Mammary epithelial cell (primary cell): ENCODE data around the gene PRIM1.

ENCODE experiments used
- EZH2 ChIP-seq: IDR thresholded peaks from 2 replicates; pipeline ENCODE4 v1.6.1; 2012; ENCODE audit warnings: low read length, inconsistent platforms, borderline replicate concordance
- TF ChIP-seq, protein P1 (sequence below), 2 donors: IDR thresholded peaks in 1 of 2; conservative IDR thresholded peaks in 1 of 2; 2 replicates each; pipeline ENCODE4 v1.5.1; 2011 to 2012; ENCODE audit warnings: inconsistent platforms in 2 of 2, low read length in 2 of 2, mild to moderate bottlenecking in 2 of 2, control low read depth in 1 of 2, low read depth in 1 of 2; ENCODE audit not compliant: insufficient read depth in 1 of 2; ENCODE audit errors: extremely low read depth in 1 of 2

DNA sequence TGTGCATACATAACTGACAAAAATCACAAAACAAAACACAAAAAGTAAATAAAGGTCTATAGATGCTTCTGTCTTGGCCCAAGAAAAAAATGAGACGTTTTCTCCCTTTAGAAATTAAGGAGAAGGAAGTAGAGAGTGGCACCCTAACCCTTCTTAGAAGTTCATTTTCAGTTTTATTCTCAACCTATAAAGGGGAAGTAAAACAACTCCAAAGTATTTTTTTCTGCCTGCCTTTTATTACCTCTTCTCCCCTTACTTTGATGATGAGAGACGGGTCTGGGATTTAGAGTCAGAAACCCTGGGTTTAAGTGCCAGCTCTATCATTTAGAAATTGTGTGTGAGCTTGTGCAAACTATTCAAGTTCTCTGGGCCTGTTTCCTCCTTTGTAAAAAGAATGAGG, 2.8 kb downstream of the PRIM1 start:
- TF ChIP-seq, protein P1, sequence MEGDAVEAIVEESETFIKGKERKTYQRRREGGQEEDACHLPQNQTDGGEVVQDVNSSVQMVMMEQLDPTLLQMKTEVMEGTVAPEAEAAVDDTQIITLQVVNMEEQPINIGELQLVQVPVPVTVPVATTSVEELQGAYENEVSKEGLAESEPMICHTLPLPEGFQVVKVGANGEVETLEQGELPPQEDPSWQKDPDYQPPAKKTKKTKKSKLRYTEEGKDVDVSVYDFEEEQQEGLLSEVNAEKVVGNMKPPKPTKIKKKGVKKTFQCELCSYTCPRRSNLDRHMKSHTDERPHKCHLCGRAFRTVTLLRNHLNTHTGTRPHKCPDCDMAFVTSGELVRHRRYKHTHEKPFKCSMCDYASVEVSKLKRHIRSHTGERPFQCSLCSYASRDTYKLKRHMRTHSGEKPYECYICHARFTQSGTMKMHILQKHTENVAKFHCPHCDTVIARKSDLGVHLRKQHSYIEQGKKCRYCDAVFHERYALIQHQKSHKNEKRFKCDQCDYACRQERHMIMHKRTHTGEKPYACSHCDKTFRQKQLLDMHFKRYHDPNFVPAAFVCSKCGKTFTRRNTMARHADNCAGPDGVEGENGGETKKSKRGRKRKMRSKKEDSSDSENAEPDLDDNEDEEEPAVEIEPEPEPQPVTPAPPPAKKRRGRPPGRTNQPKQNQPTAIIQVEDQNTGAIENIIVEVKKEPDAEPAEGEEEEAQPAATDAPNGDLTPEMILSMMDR (conservative IDR thresholded peaks at IDR 0.05 in 1 of 2, IDR thresholded peaks at IDR 0.05 in 1 of 2; ENCODE audit: extremely low read depth in 1 of 2, insufficient read depth in 1 of 2, low read depth in 1 of 2, low read length in 2 of 2): no peak
- TF ChIP-seq EZH2: no peak
